Measurements from ENCODE around the gene MGMT. TPM values are rescaled to one million over a fixed set of nuclear protein-coding genes. Genes with fewer than 3 reads are reported as not detected.

MGMT gene
- total RNA-seq, 4 donors from 2014 or later: 16.5 to 37.5 (median 32.1) TPM

DNA sequence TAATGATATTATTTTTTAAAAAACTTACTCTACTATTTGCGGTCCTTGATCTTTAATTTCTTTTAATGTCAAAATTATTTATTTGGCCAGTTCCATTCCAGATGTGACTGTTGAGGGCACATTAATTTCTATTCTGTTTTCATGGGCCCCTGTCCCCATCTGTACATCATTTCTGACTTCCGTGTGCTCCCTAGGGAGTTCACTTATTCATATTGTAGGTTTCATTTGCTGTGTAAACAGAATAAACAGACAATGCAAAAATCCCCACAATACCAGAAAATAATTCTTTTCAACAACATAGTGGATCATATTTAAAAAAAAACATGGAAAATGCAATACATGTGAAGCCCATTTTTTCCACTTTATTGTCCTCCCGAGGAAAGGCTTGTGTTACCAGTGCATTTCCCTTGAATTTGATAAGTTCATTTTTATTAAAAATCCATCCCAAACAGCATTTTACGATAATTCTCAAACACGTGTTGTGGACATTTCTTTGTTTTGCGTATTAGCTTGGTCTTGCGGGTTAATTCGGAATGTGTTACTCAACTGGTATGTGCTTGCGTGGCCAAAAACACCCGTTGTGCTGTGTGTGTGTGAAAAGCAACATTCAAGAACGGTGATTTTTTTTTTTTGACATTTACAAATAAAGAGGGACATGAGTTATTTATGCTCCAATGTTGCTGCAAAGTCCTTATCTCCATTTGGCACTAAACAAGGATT, 138.4 kb downstream of the MGMT start:
- no peak overlapping the region for H3K4me3 ChIP-seq
- WGBS, 2 donors (ENCODE audit: low coverage in 1 of 2): 61 to 86% methylated on average over 8 to 11 of the region's 11 CpGs
- TF ChIP-seq POLR2AphosphoS5 (IDR thresholded peaks at IDR 0.05) (no peak), EP300 (IDR thresholded peaks at IDR 0.05) (no peak)
- TF ChIP-seq, protein P1, sequence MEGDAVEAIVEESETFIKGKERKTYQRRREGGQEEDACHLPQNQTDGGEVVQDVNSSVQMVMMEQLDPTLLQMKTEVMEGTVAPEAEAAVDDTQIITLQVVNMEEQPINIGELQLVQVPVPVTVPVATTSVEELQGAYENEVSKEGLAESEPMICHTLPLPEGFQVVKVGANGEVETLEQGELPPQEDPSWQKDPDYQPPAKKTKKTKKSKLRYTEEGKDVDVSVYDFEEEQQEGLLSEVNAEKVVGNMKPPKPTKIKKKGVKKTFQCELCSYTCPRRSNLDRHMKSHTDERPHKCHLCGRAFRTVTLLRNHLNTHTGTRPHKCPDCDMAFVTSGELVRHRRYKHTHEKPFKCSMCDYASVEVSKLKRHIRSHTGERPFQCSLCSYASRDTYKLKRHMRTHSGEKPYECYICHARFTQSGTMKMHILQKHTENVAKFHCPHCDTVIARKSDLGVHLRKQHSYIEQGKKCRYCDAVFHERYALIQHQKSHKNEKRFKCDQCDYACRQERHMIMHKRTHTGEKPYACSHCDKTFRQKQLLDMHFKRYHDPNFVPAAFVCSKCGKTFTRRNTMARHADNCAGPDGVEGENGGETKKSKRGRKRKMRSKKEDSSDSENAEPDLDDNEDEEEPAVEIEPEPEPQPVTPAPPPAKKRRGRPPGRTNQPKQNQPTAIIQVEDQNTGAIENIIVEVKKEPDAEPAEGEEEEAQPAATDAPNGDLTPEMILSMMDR (IDR thresholded peaks at IDR 0.05): no peak
- no peak overlapping the region for H3K27ac ChIP-seq
- H3K36me3 ChIP-seq: no peaks in the 10 kb centered on the region
- no peak for ATAC-seq
- no peaks in the 10 kb centered on the region for H3K4me1 ChIP-seq
- H3K9me3 ChIP-seq: no peaks in the 10 kb centered on the region
- H3K27me3 ChIP-seq: no peaks in the 10 kb centered on the region

GRCh38 chr10:129605986-129606518, 139.0 kb downstream of the MGMT start:
- 72 to 76% methylated on average over 10 to 17 of the region's 19 CpGs for WGBS, 2 donors (ENCODE audit: low coverage in 1 of 2)
- ATAC-seq: no peak
- Histone ChIP-seq H3K27ac (no peak overlapping the region), H3K4me3 (no peak overlapping the region), H3K4me1 (no peaks in the 10 kb centered on the region), H3K27me3 (no peaks in the 10 kb centered on the region), H3K36me3 (no peaks in the 10 kb centered on the region), H3K9me3 (no peaks in the 10 kb centered on the region)
- TF ChIP-seq, protein P1 (IDR thresholded peaks at IDR 0.05): no peak
- TF ChIP-seq POLR2A (IDR thresholded peaks at IDR 0.05): no peak
- no peak for TF ChIP-seq EP300 (IDR thresholded peaks at IDR 0.05)
- no peak for TF ChIP-seq POLR2AphosphoS5 (IDR thresholded peaks at IDR 0.05)

DNA sequence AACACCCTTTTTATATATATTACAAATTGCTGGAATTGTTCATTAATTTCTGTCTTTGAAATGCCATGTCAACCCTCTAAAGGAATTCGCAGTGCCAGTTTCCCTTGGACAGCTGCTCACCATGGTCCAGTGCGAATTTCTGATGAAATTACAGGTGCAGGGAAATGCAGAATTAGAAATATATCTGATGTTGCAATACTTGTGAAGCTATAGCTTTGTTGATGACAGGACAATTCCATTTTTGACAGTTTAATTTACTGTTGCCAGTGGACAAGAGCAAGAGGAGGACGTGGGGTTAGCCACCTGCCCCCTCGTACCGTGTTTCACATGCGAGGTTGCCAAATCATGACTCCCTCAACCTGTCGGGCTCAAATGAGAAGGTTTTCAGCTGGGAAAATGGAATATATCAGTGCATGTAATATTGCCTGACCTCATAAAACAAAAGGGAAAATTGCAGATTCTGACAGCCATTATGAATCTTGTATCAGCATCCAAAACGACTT, 140.6 kb downstream of the MGMT start:
- Histone ChIP-seq H3K9me3 (no peaks in the 10 kb centered on the region), H3K4me1 (no peaks in the 10 kb centered on the region), H3K36me3 (no peaks in the 10 kb centered on the region), H3K4me3 (no peak overlapping the region), H3K27me3 (no peaks in the 10 kb centered on the region), H3K27ac (no peak overlapping the region)
- ATAC-seq: no peak
- 88 to 93% methylated on average over 2 to 8 of the region's 8 CpGs for WGBS, 2 donors (ENCODE audit: low coverage in 1 of 2)
- TF ChIP-seq POLR2A (IDR thresholded peaks at IDR 0.05): no peak
- TF ChIP-seq EP300 (IDR thresholded peaks at IDR 0.05): no peak
- no peak for TF ChIP-seq POLR2AphosphoS5 (IDR thresholded peaks at IDR 0.05)
- TF ChIP-seq, protein P1 (IDR thresholded peaks at IDR 0.05): no peak

GRCh38 chr10:129608653-129609052, 141.6 kb downstream of the MGMT start:
- H3K27ac ChIP-seq: no peak overlapping the region
- H3K27me3 ChIP-seq: no peaks in the 10 kb centered on the region
- H3K9me3 ChIP-seq: no peaks in the 10 kb centered on the region
- H3K36me3 ChIP-seq: no peaks in the 10 kb centered on the region
- H3K4me1 ChIP-seq: no peaks in the 10 kb centered on the region
- no peak for ATAC-seq
- WGBS, 2 donors (ENCODE audit: low coverage in 1 of 2): 96 to 100% methylated on average over 2 to 10 of the region's 10 CpGs
- TF ChIP-seq POLR2AphosphoS5 (IDR thresholded peaks at IDR 0.05) (no peak), EP300 (IDR thresholded peaks at IDR 0.05) (no peak), POLR2A (IDR thresholded peaks at IDR 0.05) (no peak)
- TF ChIP-seq, protein P1 (IDR thresholded peaks at IDR 0.05): no peak
- H3K4me3 ChIP-seq: no peak overlapping the region

GRCh38 chr10:129609551-129609950, 142.5 kb downstream of the MGMT start:
- Histone ChIP-seq H3K4me1 (no peaks in the 10 kb centered on the region), H3K9me3 (no peaks in the 10 kb centered on the region), H3K4me3 (no peak overlapping the region), H3K27ac (no peak overlapping the region), H3K36me3 (no peaks in the 10 kb centered on the region), H3K27me3 (no peaks in the 10 kb centered on the region)
- 86 to 93% methylated on average over 4 to 9 of the region's 9 CpGs for WGBS, 2 donors (ENCODE audit: low coverage in 1 of 2)
- ATAC-seq: no peak
- TF ChIP-seq, protein P1 (IDR thresholded peaks at IDR 0.05): no peak
- TF ChIP-seq EP300 (IDR thresholded peaks at IDR 0.05): no peak
- no peak for TF ChIP-seq POLR2AphosphoS5 (IDR thresholded peaks at IDR 0.05)
- TF ChIP-seq POLR2A (IDR thresholded peaks at IDR 0.05): no peak
